NCI-H345 treated with DMSO at 0.1 percent for 48 hours (cell line): Measurements from ENCODE around the gene LPO.
A peak's percentile ranks its signal among the peaks of the same experiment; 100 is the strongest.

Experiments used
- DNase-seq: peaks from one replicate; lab custom pipeline; 2025; ENCODE audit not compliant: unreplicated experiment; lab: John Stamatoyannopoulos, UW

Gene LPO

GRCh38 chr17:58228679-58229078 lies 9.7 kb upstream of the LPO start:
- no peak for DNase-seq

GRCh38 chr17:58229384-58229783 lies 9.0 kb upstream of the LPO start:
- no peak for DNase-seq

GRCh38 chr17:58229881-58230280 lies 8.5 kb upstream of the LPO start:
- no peak for DNase-seq

GRCh38 chr17:58231641-58232040 lies 6.7 kb upstream of the LPO start:
- DNase-seq = no peak

GRCh38 chr17:58232707-58233156 lies 5.7 kb upstream of the LPO start:
- no peak for DNase-seq

- no peak for DNase-seq
These were observed 4.8 kb upstream of the LPO start for GRCh38 chr17:58233543-58233942.

- no peak for DNase-seq
These were observed 3.9 kb upstream of the LPO start for GRCh38 chr17:58234512-58234911.

GRCh38 chr17:58235821-58236220 lies 2.6 kb upstream of the LPO start:
- DNase-seq = no peak

GRCh38 chr17:58236394-58236793 lies 2.0 kb upstream of the LPO start:
- no peak for DNase-seq

- DNase-seq = no peak
These were observed 1.6 kb downstream of the LPO start for GRCh38 chr17:58239987-58240386.

- no peak for DNase-seq
These were observed 3.9 kb downstream of the LPO start for GRCh38 chr17:58242171-58242784.

GRCh38 chr17:58244963-58245362 lies 6.6 kb downstream of the LPO start:
- DNase-seq = no peak

- no peak for DNase-seq
These were observed 7.2 kb downstream of the LPO start for GRCh38 chr17:58245428-58246103.

GRCh38 chr17:58246104-58246740 lies 7.8 kb downstream of the LPO start:
- DNase-seq = no peak

- DNase-seq = no peak
These were observed 8.4 kb downstream of the LPO start for GRCh38 chr17:58246781-58247180.

- DNase-seq = no peak
These were observed 9.4 kb downstream of the LPO start for GRCh38 chr17:58247511-58248363.

- DNase-seq = no peak
These were observed 10.5 kb downstream of the LPO start for GRCh38 chr17:58248955-58249269.

- DNase-seq = peak; percentile 37
These were observed 11.1 kb downstream of the LPO start for GRCh38 chr17:58249270-58250133.

- DNase-seq = no peak
These were observed 12.1 kb downstream of the LPO start for GRCh38 chr17:58250344-58251011.

- no peak for DNase-seq
These were observed 13.8 kb downstream of the LPO start for GRCh38 chr17:58252141-58252540.
